GM21737 (cell line): Measurements from ENCODE around the gene PKD1L1.
"Not testable (repeated sequence)": the region's sequence is repeated elsewhere in the genome, so short reads cannot be mapped to it uniquely, and the experiment has no call there.

ENCODE experiments used
- ATAC-seq: cut with Tn5 transposase; IDR thresholded peaks from one replicate; pipeline ENCODE4 v1.9.1; 2021; ENCODE audit warnings: mild to moderate bottlenecking, moderate library complexity; ENCODE audit not compliant: unreplicated experiment

Gene PKD1L1

GRCh38 chr7:47938574-47939165 is 9.6 kb downstream of the PKD1L1 start:
- no peak for ATAC-seq

GRCh38 chr7:47937711-47938573 is 10.3 kb downstream of the PKD1L1 start:
- peak; percentile 56 for ATAC-seq

- peak; percentile 93 for ATAC-seq
Measured at GRCh38 chr7:47937065-47937687, 11.1 kb downstream of the PKD1L1 start.

- no peak for ATAC-seq
Measured at GRCh38 chr7:47936323-47936722, 11.9 kb downstream of the PKD1L1 start.

- no peak for ATAC-seq
Measured at GRCh38 chr7:47935336-47935735, 12.9 kb downstream of the PKD1L1 start.

- no peak for ATAC-seq
Measured at GRCh38 chr7:47934831-47935230, 13.4 kb downstream of the PKD1L1 start.

- no peak for ATAC-seq
Measured at GRCh38 chr7:47933215-47933614, 15.1 kb downstream of the PKD1L1 start.

- ATAC-seq, result no peak
Measured at GRCh38 chr7:47932466-47933037, 15.7 kb downstream of the PKD1L1 start.

GRCh38 chr7:47932016-47932415 is 16.2 kb downstream of the PKD1L1 start:
- ATAC-seq, result no peak

- ATAC-seq, result no peak
Measured at GRCh38 chr7:47931005-47932004, 17.0 kb downstream of the PKD1L1 start.

- no peak for ATAC-seq
Measured at GRCh38 chr7:47924266-47924665, 24.0 kb downstream of the PKD1L1 start.

- not testable (repeated sequence) for ATAC-seq
Measured at GRCh38 chr7:47923081-47923875, 25.0 kb downstream of the PKD1L1 start.

GRCh38 chr7:47916514-47916913 is 31.8 kb downstream of the PKD1L1 start:
- not testable (repeated sequence) for ATAC-seq

- no peak for ATAC-seq
Measured at GRCh38 chr7:47915616-47915976, 32.7 kb downstream of the PKD1L1 start.

- ATAC-seq, result no peak
Measured at GRCh38 chr7:47914717-47915615, 33.3 kb downstream of the PKD1L1 start.

GRCh38 chr7:47912332-47912731 is 35.9 kb downstream of the PKD1L1 start:
- ATAC-seq, result no peak

GRCh38 chr7:47908720-47909119 is 39.5 kb downstream of the PKD1L1 start:
- ATAC-seq, result no peak

GRCh38 chr7:47907981-47908616 is 40.2 kb downstream of the PKD1L1 start:
- ATAC-seq, result no peak
